Jurkat, Clone E6-1 (cell line): Measurements from ENCODE around the gene MLC1.

ENCODE experiments used
- DNase-seq: peaks from one replicate; pipeline ENCODE4 v3.0.0-alpha.2; 2011; ENCODE audit warnings: low read depth, low spot score
- H3K4me3 ChIP-seq: 2 replicates; pipeline ENCODE4 v1.5.1; 2011; ENCODE audit warnings: mild to moderate bottlenecking, low read length, control low read depth, moderate library complexity

The MLC1 gene

GRCh38 chr22:50082197-50082715 is 3.0 kb downstream of the MLC1 start:
- no peak for DNase-seq
- no peak overlapping the region for H3K4me3 ChIP-seq

DNA sequence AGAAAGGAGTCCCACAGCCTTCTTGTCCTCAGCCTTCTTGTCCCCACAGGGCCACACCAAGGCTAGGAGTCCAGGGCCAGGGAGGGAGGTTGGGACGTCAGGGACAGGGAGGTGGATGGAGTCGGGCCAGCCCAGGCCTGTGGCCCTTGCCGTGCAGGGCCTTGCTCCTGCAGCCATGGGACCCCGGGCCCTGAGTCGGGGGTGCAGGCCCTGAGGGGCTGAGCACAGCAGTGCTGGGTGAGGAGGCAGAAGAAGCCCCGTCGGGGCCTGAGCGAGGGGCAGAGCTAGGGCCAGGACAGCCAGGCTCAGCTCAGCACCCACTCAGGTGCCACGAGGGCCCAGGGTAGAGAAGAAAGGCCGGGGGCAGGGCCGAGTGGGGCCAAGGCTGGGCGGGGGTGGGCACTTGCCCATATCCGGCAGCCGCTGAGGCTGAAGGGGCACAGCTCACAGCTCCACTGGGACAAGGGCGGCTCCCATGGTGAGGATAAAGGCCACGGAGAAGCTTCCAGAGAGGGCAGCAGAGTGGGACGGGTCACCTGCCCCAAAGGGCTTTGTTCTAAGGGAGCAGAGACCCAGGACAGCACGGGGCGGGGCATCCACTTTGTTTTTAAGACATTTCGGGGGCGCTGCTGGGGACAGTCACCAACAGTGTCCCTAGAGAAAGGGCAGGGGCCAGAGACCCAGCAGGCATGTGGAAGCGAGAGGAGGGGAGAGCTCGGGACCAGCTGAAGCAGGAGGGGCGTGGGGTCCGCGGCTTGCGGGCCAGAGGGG is 3.6 kb downstream of the MLC1 start:
- DNase-seq = no peak
- no peak overlapping the region for H3K4me3 ChIP-seq

- H3K4me3 ChIP-seq = no peak overlapping the region
- no peak for DNase-seq
Measured at GRCh38 chr22:50080077-50080465, 5.2 kb downstream of the MLC1 start.

GRCh38 chr22:50078761-50079160 is 6.5 kb downstream of the MLC1 start:
- no peak for DNase-seq
- H3K4me3 ChIP-seq = no peak overlapping the region

- DNase-seq = no peak
- H3K4me3 ChIP-seq = no peak overlapping the region
Measured at GRCh38 chr22:50078246-50078645, 7.0 kb downstream of the MLC1 start.

DNA sequence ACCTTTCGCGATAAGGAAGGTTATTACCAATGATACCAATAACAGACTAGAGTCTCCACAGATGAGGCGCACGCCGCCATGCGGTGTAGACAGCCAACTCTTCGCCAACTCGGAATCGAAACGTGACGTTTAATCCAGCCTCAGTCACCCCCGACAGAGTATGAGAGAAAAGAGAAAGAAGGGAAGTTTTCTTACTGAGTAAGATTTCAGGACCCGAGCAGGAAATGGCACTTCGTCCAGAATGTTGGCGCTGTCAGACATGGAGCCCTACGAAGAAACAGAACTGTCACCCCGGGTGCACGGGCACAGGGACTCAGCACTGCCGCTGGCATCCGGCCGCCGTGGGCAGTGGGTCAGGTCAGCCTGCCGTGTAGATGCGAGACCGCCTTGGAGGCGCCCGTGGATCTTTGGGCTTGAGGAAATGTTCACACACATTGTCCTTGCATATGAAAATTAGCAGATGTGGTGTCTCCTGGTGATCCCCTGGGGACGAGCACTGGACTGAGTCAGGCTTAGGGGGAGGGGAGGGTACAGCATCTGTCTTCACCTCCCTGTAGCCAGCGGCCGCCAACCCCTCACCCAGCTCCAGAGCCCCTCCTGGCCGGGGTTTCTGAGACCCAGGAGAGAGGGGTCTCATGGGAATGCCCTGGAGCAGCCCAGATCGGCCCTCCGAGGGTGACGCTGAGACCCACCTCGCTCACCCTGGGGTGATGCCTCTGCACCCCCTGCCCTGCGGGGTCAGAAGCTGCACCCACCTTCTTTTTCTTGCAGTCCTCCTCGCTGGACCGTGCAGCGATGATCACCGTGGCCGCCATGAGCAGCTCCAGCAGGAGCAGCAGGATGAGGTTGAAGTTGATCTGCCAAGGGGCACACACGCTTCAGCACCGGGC is 8.3 kb downstream of the MLC1 start:
- H3K4me3 ChIP-seq = no peak overlapping the region
- DNase-seq = no peak

- DNase-seq = peak; percentile 3
- no peak overlapping the region for H3K4me3 ChIP-seq
Measured at GRCh38 chr22:50074551-50075530, 10.4 kb downstream of the MLC1 start.

DNA sequence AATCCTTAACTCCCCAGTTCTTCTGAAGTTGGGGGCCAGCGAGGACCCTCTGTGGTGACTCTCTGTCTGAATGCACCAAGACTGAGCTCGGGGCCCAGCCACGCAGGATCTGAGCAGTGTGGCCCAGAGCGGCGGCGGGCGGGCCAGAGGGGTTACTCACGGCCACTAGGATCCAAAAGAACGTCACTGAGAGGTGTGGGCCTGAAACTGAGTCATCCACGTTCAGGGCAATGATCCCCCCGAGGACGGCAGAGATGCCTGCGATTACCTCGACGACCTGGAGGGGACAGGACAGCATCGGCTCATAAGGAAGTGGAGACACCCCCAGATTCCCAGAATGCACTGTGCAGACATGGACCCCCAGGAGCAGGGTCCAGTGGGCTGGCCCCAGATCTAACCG is 11.2 kb downstream of the MLC1 start:
- H3K4me3 ChIP-seq = no peak overlapping the region
- no peak for DNase-seq

DNA sequence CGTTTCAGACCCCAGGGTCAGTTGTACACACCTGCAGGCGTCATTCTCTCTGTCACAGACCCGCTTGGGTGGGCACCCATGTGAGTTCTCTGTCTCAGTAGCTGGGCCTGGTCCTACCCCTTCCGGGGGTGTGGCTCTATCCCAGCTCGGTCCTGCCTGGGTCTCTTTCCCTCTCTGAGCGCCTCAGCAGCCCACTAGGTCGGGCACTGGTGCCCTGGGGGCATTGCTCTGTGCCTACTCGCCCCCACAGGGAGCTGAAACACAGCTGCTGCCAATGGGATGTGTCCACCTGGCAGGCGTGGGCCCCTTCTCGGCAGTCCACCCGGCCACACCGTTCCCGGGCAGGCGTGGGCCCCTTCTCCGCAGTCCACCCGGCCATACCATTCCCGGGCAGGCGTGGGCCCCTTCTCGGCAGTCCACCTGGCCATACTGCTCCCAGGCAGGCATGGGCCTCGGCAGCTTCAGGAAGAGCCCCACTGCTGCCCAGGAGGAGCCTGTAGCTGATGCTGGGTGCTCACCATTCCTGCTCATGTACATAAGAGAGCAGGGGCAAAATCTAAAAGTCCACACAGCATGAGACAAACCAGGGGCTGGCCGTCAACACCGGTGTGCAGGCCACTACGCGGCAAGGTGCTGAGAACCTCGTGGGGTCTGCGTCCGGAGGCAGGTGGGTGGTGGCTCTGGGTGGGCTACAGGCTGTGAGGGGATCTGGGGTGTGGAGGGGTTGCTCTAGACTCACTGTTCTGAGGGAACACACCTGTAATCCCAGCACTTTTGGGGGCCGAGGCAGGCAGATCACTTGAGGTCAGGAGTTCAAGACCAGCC is 12.3 kb downstream of the MLC1 start:
- no peak for DNase-seq
- no peak overlapping the region for H3K4me3 ChIP-seq

DNA sequence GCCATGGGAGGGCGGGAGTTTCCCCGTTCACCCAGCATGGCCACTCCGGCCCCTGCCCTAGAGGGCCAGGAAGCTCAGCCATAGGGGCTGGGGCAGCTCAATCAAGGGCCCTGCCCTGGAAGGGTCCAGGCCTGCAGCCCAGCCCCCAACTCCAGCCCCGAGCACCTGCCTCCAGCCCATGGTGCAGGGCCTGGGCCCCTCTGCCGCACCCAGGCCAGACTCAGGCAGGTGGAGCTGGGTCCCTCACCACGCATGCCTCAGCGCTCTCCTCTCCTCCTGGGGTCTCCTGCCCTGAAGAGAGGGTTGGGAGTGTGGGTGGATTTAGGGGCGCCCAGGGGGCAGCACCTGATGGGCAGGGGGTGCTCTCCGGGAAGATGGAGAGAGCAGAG is 13.1 kb downstream of the MLC1 start:
- H3K4me3 ChIP-seq = no peak overlapping the region
- no peak for DNase-seq

GRCh38 chr22:50071432-50072166 is 13.6 kb downstream of the MLC1 start:
- DNase-seq = no peak
- H3K4me3 ChIP-seq = no peak overlapping the region

DNA sequence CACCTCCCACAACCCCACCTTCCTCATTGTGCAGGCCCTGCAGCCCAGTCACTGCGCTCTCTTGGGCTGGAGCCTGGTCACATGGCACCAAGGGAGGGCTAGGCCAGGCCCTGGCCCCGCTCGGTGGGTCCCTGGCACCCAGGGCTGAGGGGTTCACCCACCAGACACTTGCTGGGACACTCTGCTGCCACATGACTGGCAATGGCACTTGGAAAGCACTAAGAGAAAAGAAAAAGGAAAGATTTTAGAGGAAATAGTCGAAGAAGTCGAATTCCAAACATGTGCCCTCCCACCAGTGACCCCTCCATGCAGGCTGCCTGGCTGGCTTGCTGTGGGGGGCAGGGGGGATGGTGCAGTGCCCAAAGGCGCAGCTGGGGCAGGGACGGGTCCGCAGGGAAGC is 14.9 kb downstream of the MLC1 start:
- DNase-seq = no peak
- no peak overlapping the region for H3K4me3 ChIP-seq

DNA sequence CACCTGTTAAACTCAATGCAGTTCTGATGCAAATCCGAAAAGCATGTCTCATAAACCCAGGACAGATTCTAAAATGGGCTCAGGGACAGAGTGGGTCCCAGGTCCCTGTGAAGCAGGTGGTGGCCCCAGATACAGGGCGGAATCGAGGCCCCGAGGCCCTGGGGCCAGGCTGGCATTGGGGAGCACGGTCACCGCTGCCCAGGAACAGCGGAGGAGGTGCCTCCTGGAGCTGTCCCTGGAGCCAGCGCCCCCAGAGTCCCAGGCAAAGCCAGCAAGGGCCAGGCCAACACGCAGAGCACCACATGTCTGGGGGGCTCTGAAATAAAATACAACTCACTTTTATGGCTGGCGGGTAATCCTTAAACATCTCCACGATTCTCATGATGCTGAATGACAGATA is 17.1 kb downstream of the MLC1 start:
- no peak for DNase-seq
- H3K4me3 ChIP-seq = no peak overlapping the region

DNA sequence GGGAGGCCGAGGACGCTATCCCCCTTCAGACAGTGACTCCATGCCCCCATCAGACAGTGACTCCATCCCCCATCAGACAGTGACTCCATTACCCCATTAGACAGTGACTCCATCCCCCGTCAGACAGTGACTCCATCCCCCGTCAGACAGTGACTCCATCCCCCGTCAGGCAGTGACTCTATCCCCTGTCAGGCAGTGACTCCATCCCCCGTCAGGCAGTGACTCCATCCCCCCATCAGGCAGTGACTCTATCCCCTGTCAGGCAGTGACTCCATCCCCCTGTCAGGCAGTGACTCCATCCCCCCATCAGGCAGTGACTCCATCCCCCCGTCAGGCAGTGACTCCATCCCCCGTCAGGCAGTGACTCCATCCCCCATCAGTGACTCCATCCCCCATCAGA is 18.0 kb downstream of the MLC1 start:
- H3K4me3 ChIP-seq = no peak overlapping the region

DNA sequence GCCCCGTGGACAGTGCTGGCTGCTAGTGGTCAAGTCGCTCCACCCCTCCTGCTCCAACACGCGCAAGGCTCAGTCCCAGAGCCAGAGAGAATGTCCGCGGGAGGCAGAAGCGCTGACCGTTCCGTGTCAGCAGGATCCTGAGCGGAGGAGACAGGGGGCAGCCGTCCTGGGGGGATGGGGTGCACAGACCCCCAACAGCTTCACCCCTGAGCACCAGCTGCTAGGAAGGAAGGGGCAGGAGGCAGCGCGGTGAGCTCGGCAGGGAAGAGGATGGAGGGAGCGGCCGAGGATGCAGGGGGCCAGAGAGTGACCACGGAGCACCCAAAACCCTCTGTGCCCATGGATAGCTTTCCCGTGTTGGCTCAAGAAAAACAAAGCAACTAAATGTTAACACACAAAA is 20.8 kb downstream of the MLC1 start:
- H3K4me3 ChIP-seq = no peak overlapping the region
- DNase-seq = no peak

More for the DNA sequence above, 18.0 kb downstream of the MLC1 start:
- DNase-seq = no peak

DNA sequence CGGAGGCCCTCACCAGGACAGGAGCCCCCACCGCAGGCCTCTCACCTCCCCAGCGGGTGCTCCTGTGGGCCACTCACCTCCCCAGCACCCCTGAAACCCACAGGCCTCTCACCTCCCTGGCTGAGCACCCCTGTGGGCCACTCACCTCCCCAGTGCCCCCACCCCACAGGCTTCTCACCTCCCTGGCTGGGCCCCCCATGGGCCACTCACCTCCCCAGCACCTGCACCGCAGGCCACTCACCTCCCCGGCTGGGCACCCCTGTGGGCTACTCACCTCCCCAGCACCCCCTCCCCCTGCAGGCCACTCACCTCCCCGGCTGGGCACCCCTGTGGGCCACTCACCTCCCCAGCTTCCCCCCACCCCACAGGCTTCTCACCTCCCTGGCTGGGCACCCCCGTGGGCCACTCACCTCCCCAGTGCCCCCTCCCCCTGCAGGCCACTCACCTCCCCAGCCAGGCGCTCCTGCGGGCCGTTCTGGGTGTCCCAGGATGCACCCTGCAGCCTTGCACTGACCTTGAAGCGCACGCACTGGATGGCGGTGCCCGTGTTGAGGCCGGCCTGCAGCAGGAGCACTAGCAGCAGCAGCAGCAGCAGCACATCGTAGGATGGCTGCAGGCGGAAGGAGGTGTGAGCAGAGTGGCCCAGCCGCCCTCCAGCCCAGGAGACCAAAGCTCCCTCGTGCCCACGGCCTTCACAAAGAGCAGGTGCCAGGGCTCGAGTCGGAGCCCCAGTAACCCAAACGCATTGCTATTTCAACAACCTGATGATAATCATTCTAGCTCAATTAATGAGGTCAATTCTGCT is 21.4 kb downstream of the MLC1 start:
- DNase-seq = no peak
- H3K4me3 ChIP-seq = no peak overlapping the region
